Measurements from ENCODE around the gene FAM20C. TPM values are rescaled to one million over a fixed set of nuclear protein-coding genes. Genes with fewer than 3 reads are reported as not detected.

The FAM20C gene
- total and polyA plus RNA-seq, 4 donors = 17.1 to 58.8 (median 40.8) TPM

DNA sequence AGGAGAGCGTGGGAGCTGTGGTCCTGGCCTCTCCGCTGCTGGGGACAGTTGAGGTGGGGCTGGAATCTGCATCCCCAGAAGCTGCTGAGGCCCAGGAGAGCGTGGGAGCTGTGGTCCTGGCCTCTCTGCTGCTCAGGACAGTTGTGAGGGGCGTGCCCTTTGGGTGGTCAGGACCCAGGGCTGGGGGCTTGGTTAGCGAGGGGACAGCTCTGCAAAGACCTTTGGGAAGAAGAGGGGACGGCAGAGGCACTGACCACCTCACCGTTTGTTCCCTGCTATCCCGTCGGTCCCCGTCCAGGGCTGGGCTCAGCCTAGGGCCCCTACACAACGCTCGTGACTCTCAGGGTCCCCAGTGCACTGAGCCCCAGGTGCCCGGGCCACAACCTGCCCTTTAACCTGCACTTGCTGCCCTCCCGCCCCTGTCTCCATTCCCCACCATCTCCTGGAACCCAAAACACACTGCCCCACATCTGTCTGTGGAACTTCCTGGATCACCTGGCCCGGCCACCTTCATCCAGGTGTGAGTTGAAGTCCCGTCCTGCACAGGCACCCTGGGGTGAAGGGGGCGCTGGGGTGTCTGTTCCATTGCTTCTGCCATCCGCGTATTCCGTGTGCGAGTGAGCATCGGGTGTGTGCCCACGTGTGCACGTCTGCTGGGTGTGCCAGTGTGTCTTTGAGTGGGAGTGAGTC is 111.7 kb downstream of the FAM20C start:
- Histone ChIP-seq H3K4me1 (ENCODE audit: control insufficient read depth, insufficient read depth, low read length) (no peaks in the 10 kb centered on the region), H3K27me3 (ENCODE audit: control insufficient read depth, insufficient read depth, low read length) (no peaks in the 10 kb centered on the region), H3K9me3 (ENCODE audit: control insufficient read depth, insufficient read depth, low read length) (no peaks in the 10 kb centered on the region), H3K4me3 (ENCODE audit: low read depth, low read length) (no peak overlapping the region), H3K36me3 (ENCODE audit: control insufficient read depth, insufficient read depth, low read length) (no peaks in the 10 kb centered on the region), H3K27ac (ENCODE audit: low read depth, low read length) (no peak overlapping the region)
- no peak for DNase-seq (ENCODE audit: low read depth in 4 of 6, low spot score in 6 of 6)
- WGBS (ENCODE audit: insufficient coverage) = 91% methylated on average over 23 of the region's 24 CpGs

DNA sequence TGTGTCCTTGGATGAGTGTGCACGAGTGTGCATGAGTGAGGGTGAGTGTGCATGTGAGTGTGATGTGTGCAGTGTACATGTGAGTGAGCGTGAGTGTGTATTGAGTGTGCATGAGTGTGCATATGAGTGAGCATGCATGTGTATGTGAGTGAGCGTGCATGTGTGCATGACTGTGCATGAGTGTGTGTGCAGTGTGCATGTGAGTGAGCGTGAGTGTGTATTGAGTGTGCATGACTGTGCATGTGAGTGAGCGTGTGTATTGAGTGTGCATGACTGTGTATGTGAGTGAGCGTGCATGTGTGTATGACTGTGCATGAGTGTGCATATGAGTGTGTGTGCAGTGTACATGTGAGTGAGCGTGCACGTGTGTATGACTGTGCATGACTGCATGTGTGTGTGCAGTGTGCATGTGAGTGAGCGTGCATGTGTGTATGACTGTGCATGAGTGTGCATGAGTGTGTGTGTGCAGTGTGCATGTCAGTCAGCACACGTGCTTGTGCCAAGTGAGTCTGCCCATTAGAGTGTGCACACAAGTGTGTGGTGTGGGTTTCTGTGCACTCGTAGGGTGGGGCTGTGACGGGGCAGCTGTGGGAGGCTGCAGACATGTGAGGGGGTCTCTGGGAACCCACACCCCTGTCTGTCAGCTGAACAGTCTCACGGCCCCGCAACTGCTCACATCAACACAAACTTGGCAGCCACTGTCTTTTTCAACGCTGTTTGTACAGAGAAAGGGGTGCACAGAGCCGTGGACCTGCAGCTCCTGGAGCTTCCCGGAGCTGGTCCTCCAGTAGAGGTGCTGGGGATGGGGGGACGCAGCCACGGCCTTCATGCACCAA is 112.4 kb downstream of the FAM20C start:
- Histone ChIP-seq H3K4me3 (ENCODE audit: low read depth, low read length) (no peak overlapping the region), H3K4me1 (ENCODE audit: control insufficient read depth, insufficient read depth, low read length) (no peaks in the 10 kb centered on the region), H3K36me3 (ENCODE audit: control insufficient read depth, insufficient read depth, low read length) (no peaks in the 10 kb centered on the region), H3K9me3 (ENCODE audit: control insufficient read depth, insufficient read depth, low read length) (no peaks in the 10 kb centered on the region), H3K27ac (ENCODE audit: low read depth, low read length) (no peak overlapping the region), H3K27me3 (ENCODE audit: control insufficient read depth, insufficient read depth, low read length) (no peaks in the 10 kb centered on the region)
- no peak for DNase-seq (ENCODE audit: low read depth in 4 of 6, low spot score in 6 of 6)
- WGBS (ENCODE audit: insufficient coverage) = 84% methylated on average over 16 of the region's 19 CpGs

DNA sequence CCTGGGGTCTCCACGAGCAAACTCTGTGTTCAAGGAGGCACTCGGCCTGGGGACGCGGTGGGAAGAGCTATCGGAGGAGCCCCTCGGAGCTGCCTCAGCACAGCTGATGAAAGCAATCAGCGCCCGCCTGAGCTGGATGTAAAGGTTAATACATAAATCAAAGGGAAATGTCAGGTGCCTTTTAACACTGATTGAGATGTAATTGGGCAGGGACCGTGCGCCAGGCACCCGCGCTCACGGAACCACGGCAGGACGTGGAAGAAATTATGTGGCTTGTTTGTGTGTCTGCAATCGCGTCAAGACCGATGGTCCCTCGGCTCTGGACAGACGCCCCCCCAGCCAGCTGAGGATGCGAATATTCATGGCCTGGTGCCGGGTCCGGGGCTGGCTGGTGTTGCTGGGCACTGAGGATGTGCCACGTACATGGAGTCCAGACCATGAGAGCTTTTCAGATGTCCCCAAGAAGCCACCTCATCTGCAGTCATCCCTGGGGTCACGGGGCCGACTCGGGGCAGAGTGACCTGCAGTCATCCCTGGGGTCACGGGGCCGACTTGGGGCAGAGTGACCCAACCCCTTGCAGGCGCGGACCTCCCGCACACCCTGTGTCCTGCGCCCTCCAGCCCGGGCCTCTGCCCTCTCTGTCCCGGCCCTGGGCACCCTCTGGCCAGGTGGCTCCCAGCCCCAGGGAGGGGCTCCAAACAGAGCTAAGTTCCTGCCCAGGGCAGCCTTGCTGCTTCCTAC is 113.2 kb downstream of the FAM20C start:
- H3K4me3 ChIP-seq (ENCODE audit: low read depth, low read length) = no peak overlapping the region
- H3K9me3 ChIP-seq (ENCODE audit: control insufficient read depth, insufficient read depth, low read length) = no peaks in the 10 kb centered on the region
- no peaks in the 10 kb centered on the region for H3K4me1 ChIP-seq (ENCODE audit: control insufficient read depth, insufficient read depth, low read length)
- no peaks in the 10 kb centered on the region for H3K27me3 ChIP-seq (ENCODE audit: control insufficient read depth, insufficient read depth, low read length)
- 73% methylated on average over 35 of the region's 35 CpGs for WGBS (ENCODE audit: insufficient coverage)
- no peak overlapping the region for H3K27ac ChIP-seq (ENCODE audit: low read depth, low read length)
- H3K36me3 ChIP-seq (ENCODE audit: control insufficient read depth, insufficient read depth, low read length) = no peaks in the 10 kb centered on the region
- DNase-seq (ENCODE audit: low read depth in 4 of 6, low spot score in 6 of 6) = no peak

DNA sequence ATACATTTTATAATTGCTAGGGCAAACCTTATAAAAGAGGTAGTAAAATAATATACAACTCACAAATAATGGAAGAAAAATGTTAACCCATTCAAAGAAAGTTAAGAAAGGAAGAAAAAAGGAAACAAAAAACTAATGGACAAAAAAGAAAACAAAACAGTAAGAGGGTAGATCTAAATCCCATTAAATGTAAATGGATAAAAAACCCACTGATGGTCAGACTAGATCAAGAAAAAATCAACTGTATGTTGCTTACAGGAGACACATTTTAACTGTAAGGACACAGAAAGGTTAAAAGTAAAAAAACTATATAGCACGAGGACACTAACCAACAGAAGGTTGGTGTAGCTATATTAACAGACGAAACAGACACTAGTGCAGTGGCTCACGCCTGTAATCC is 115.6 kb downstream of the FAM20C start:
- Histone ChIP-seq H3K4me3 (ENCODE audit: low read depth, low read length) (no peak overlapping the region), H3K27ac (ENCODE audit: low read depth, low read length) (no peak overlapping the region), H3K9me3 (ENCODE audit: control insufficient read depth, insufficient read depth, low read length) (no peaks in the 10 kb centered on the region), H3K36me3 (ENCODE audit: control insufficient read depth, insufficient read depth, low read length) (no peaks in the 10 kb centered on the region), H3K27me3 (ENCODE audit: control insufficient read depth, insufficient read depth, low read length) (peaks cover 2% of the 10 kb centered on the region), H3K4me1 (ENCODE audit: control insufficient read depth, insufficient read depth, low read length) (no peaks in the 10 kb centered on the region)
- no CpG with 5 or more reads among the region's 3 CpGs for WGBS (ENCODE audit: insufficient coverage)
- no peak for DNase-seq (ENCODE audit: low read depth in 4 of 6, low spot score in 6 of 6)

DNA sequence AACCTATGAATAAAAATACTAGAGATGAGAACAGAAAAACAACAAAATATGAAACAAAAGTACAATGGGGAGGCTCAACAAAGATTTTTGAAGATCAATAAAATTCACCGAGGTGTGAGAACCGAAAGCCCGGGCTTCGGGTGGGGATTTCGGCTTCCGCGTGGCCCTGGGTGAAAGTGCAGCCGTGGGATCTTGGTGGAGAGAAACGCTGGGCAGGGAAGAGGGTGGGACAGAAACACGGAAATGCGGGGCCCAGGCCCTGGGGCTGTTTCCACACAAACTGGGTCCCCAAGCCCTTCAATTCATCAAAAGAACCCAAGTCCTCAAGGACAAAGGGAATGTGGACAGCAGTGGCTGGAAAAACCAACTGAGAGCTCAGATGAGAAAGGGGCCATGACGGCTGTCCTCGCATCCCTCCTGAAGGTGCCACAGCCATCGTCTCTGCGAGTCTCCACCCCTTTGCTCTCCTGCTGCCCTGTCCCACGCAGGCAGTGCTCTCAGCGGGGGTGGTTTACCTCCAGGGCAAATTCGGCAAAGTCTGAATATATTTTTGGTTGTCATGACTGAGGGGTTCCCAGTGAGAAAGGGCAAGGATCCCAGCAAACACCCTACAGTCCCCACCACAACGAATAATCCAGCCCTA is 117.3 kb downstream of the FAM20C start:
- no peaks in the 10 kb centered on the region for H3K9me3 ChIP-seq (ENCODE audit: control insufficient read depth, insufficient read depth, low read length)
- no peak overlapping the region for H3K27ac ChIP-seq (ENCODE audit: low read depth, low read length)
- no peak overlapping the region for H3K4me3 ChIP-seq (ENCODE audit: low read depth, low read length)
- no peaks in the 10 kb centered on the region for H3K36me3 ChIP-seq (ENCODE audit: control insufficient read depth, insufficient read depth, low read length)
- no peaks in the 10 kb centered on the region for H3K4me1 ChIP-seq (ENCODE audit: control insufficient read depth, insufficient read depth, low read length)
- 91% methylated on average over 13 of the region's 19 CpGs for WGBS (ENCODE audit: insufficient coverage)
- no peak for DNase-seq (ENCODE audit: low read depth in 4 of 6, low spot score in 6 of 6)
- H3K27me3 ChIP-seq (ENCODE audit: control insufficient read depth, insufficient read depth, low read length) = peaks cover 4% of the 10 kb centered on the region

Other genes with a start within 250 kb of the FAM20C start
- gene FOXL3, start 97.6 kb downstream of the FAM20C start, total RNA-seq = under 1 TPM in 1 of 2 donors, not detected in 1; 0.33 TPM
- not detected for gene FOXL3, start 97.6 kb downstream of the FAM20C start, polyA plus RNA-seq (ENCODE audit: insufficient read length in 2 of 2)